HG03521 (cell line): ENCODE measurements around the gene CSPG4.

Experiments
- ATAC-seq: cut with Tn5 transposase; IDR thresholded peaks from one replicate; pipeline ENCODE4 v1.9.1; 2021; ENCODE audit warnings: mild to moderate bottlenecking, moderate library complexity; ENCODE audit not compliant: unreplicated experiment

The CSPG4 gene

DNA sequence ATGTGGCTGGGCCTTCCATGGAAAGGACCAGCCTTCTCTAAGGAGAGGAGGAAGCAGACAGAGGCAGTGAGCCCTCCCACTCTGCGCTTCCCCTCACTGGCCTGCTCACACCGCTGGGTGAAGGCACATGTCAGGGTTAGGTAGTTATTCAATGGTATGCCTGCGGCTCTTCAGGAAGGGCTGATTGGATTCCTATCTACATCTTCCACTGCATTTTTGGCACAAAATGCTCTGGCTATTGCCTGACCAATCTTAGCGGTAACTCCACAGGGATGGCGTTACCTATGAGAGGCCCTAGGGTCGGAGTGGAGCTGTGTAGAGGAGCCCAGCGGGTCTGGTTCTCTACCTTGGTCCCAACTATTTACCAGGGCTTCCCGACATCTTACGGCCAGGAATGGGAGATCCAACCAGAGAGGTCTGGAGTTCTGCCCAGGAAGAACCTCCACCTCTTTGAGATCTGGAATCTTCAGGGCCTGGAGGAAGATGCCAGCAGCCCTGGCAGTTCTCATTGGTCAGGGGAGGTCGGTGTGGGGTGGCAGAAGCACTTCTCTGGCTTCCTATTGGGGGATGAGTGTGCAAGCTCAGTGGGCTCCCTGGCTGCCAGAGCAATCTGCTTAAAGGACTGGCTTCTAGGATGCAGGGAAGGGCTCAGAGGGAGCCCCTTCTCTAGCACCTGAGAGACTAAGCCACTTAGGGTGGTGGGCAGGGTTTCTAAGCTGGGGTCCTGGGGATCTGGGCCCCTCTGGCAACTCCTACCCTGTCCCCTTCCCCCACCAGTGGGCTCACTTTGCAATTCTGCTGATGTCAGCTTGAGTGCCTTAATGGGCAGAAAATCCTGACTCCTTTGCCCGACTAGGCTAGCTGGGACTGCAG lies 40.7 kb downstream of the CSPG4 start:
- no peak for ATAC-seq

DNA sequence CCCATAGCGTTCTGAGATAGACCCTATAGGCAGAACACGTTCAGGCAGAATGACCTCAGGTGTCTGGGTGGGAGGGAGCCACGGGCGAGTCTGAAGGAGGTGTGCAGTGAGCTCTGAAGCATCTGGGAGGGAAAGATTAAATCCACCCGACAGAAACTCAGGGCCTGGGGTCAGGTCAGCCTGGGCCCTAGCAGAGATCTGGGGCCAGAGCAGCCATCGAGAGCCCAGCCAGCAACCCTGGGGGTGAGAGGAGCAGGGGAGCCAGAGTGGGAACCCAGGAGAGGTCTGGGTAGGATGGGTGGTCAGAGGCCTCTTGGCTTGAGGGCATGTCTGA lies 42.8 kb downstream of the CSPG4 start:
- no peak for ATAC-seq

DNA sequence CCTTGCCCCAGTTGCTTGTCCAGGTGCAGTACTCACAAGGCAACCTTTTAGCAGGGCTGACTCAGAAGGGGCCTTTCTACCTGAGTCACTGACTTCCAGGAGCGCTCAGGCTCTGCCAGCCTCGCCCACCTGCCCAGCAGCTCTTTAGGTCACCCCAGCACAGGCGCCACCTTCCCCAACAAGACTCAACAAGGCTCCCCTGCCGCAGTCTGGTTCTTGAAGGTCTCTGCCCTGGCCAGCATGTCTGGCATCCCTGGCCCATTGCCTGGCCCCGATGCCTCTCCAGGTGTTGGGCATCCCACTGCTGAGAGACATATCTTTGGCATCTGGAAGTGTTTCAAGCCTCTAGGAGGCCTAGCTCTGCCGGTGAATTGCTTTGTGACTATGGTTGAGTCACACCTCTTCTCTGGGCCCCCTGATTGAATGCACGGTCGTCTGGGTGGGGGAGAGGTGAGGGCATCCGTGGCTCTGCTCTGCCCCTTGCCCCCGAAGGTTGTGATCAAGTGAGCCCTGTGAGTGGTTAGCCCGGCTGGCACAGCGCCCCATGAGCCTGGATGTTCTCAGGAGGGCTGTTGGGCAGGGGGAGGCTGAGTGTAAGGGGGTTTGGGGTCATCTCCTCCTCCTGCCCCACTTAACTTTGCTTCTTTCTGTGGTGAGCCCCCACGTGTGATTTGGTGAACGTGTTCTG lies 43.3 kb downstream of the CSPG4 start:
- no peak for ATAC-seq

DNA sequence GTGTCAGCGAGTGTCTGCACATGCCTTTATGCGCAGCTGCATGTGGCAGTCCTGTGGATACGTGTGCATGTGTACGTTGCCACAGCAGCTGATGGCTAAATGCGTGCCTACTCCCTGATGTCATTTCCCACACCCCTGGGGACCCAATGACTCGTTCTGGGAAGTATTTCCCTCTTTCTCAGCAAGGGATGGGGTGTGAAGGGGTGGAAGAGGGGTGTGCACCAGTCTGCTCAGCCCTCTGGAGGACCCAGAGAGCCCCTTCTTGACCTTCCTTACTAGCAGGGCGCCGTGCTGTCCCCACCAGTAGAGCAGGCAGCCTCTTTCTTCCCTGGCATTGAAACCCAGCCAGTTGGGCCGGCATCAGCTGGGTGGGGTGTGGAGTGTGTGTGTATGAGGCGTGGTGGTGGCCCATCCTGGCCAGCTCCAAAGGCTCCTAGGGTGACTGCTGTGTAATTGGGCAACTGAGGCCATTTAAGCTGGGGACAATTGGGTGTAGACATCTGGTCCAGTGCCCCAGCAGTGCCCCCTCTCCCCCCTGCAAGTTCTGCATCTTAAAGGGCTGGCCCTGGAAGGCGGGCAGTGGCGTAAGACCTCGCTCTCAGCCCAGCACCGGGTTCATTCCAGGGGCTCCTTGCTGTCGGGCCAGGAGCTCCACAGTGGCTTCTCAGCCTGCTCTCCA lies 45.7 kb downstream of the CSPG4 start:
- ATAC-seq: no peak

DNA sequence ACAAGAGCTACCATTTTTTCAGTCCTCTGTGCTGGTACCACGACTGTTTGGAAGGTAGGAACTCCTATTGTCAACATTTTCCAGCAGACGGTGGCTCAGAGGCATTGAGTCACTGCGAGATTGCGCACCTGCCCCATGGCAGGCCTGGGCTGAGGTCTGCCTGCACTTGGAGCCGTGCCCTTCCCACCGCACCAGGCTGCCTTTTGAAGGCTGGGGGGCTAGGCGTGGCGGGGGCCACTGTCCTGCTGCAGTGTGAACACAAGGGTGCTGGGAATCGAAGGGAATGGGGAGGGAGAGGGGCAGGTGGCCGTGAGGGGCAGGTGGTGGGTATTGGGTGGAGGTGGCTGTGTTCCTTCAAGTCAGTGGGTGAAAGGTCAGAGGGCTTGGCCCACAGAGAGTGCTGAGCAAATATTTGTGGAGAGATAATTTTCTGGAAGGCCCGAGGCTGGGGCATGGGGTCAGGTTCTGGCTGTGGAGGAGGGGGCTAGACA lies 48.7 kb downstream of the CSPG4 start:
- ATAC-seq: no peak

DNA sequence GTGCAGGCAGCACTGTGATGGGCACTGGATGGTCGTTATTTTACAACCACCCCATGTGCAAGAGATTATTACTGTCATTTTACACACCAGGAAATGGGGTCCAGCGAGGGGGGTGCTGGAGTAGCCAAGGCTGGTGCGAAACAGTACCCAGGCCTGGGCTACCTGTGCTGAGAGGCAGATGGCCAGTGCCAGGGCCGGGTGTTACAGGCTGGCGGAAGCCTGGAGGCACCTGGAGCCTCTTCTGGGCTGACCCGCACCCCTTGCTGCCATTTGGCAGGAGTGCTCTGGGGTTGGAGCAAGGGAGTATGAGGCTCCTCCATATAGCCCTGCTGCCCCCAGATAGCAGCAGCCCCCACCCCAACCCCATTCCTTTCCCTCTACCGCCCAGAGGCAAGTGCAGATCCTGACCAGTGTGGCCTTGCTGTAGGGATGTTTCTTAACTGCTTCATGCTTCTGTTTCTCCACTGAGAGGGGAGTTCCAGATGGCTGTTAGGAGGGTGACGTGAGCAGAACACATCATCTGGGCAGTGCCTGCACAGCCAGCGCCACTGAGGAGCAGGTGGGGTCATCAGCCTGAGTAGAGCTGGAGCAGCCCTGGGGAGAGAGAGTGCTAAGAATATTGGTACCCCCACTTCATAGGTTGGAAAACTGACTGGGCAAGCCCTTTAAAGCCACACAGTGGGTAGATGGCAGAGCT lies 49.7 kb downstream of the CSPG4 start:
- no peak for ATAC-seq

DNA sequence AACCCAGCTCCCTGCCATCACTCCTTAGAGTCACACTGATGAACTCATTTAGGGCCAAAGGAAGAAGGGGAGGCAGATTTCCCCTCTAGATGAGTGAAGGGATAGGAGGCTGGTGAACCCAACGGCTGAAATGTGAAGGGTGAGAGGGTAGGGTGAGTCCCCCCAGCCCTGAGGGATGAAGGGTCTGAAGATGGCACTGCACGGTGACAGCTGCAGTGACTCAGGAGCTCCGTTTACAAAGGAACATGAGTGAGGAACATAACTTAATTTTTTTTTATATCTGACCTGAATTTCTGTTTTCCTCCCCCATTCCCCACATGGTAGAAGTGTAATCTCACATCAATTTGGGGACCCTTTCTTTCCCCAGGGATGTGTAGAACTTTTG lies 50.9 kb downstream of the CSPG4 start:
- ATAC-seq: no peak

DNA sequence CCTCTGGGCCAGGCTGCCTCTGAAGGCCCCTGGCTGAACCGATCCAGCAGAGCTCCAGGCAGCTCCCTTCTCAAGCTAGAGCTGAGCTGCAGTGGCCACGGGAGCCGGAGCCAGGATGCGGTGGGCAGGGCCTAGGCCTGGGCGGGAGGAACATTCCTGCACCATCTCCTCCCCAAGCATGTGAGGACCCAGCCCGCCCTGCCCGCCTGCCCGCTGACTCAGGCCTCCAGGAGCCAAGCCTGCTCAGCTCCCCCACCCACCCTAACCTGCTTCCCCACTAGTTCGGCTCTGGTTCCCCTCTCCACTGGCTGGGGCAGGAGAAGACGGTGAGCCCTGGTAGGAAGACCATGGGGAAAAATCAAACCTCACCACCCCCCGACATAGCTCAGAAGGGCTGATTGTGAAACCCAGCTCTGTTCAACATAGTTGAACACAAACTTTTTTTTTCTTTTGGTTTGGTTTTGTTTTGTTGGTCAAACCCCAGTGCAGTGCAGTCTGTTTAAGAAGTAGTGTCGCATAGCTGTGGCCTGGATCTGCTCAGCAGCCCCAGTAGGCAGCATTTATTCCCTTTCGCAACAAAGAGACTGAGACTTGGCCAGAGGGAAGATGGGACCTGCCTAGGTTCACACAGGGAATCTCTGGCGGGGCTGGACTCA lies 51.4 kb downstream of the CSPG4 start:
- no peak for ATAC-seq

DNA sequence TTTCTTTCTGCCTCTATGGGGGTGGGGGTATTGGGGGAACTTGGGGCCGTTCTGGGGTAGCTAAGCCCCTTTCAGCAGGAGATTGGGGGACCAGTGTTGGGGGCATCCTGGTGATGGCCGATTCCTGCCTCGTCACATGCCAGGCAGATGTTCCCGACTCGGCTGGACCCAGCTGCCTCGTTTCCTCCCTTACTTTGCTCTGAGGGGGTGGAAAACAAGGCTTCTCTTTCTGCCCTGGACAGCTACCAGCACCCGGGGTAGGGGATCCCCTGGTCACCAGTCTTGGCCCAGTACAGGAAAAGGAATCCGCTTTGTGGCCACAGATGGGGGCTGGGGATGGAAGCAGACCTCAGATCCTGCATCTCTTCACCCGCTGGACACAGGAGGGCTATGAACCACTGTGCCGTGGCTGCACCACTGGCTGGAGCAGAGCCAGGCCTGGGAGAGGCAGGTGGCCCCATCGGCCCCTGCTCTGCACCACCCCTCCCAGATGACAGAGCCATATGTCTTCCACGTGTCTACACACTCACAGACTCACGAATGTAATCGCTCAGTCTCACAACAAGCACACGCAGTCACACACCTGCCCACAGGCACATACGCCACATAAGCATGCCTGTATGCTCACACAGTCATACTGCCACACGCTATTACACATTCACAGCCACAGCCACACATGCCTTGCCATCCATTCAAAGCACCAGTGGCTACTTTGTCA lies 52.6 kb downstream of the CSPG4 start:
- ATAC-seq: no peak

DNA sequence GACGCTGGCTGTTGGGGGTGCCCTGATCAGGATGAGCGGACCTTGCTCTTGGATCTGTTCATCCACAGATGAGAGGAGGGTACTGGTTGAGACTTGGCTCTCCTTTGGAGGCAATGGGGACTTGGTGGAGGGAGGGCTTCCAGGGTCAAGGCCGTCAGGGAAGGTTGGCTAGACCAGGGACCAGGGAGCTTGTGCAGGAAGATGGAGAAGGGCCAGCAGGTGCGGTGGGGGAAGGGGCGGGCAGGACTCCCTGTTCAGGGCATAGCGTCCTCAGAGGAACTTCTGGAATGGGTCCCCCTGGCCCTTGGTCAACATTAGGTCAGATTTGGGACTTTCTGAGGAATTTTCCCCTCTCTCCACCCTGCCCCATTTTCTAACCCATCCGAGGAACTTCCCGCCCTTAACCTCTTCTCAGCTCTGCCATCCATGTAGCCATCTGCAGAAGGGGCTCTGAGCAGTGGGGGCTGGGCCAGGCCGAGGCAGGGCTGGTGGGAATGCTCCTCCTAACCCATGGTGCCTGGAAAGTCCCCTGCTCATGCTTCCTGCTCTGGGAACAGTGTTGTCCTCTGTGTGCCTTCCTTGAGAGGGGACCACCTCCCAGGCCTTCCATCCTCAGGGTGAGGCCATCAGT lies 53.4 kb downstream of the CSPG4 start:
- ATAC-seq: no peak

DNA sequence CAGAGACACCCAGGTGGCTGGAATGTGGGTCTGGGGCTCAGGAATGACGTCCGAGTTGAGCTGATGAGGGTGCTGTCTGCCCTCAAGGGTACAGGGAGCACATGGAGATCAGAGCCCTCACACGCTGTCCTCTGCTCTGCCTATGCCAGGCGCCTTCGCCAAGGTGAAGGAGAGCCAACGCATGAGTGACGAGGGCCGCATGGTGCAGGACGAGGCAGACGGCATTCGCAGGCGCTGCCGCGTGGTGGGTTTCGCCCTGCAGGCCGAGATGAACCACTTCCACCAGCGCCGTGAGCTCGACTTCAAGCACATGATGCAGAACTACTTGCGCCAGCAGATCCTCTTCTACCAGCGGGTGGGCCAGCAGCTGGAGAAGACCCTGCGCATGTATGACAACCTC lies 55.8 kb downstream of the CSPG4 start:
- ATAC-seq: no peak

DNA sequence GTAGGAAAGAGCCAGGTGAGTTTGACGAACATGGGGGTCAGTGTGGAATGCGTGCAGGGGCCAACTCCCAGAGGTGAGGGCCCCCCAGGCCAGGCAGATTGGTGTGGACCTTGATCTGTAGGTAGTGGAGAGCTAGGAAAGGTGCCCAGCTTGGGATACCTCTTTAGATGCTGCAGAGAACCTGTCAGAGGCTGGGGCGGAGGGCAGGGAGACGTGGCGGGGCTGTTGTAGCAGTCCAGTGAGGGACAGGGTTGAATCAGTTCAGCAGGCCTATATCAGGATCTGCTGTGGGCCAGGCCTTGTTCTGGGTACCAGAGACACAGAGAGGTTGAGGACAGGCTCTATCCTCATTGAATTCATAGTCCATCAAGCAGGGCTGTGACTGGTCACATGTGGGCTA lies 56.3 kb downstream of the CSPG4 start:
- ATAC-seq: no peak

DNA sequence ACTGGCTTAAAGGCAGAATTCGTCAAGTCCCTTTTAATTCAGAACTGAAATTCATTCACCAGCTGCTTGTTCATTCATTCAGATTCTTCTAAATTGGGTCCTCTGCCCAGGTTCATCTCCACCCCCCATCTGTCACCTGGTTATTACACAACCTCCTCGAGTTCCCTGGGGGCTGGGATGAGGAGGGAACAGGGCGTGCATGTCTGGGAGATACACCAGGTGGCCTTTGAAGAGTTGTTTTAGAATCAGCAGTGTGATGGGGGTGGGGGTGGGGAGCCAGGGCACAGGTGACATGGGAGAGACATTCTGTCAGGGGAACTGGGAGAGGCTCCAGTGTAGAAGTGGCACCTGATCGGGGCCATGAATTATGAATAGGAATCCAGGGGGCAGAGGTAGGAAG lies 56.7 kb downstream of the CSPG4 start:
- ATAC-seq: no peak

DNA sequence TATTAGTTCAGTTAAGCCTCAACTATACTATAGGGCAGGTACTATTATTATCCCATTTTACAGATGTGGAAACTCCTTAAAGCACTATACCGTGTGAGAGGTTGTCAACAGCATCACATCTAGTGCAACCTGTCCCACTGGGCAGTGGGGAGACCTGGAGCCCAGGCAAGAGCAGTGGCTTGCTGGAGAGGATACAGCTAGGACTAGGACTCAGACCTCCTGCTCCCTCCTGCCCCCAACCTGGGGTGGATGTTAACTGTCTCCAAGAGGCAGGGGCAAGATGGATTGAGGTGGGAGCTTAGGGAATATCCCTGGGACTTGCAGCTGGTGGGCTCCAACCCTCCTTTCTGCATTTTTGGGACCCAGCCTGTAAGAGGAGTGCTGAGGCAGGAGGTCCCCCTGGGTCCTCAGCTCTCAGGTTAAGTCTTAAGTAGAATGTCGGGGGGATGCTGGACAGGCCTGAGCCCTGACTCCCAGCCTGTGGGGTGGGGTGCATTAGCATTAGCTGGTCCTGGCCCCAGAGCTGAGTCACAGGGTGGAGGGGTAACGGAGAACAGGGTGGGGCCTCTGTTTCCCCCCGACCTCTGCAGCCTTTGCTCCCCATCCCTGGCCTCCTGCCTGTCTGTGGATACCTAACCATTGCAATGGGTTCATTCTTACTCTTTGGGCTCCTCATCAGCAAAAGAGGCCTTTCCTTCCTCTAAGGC lies 58.3 kb downstream of the CSPG4 start:
- ATAC-seq: no peak

DNA sequence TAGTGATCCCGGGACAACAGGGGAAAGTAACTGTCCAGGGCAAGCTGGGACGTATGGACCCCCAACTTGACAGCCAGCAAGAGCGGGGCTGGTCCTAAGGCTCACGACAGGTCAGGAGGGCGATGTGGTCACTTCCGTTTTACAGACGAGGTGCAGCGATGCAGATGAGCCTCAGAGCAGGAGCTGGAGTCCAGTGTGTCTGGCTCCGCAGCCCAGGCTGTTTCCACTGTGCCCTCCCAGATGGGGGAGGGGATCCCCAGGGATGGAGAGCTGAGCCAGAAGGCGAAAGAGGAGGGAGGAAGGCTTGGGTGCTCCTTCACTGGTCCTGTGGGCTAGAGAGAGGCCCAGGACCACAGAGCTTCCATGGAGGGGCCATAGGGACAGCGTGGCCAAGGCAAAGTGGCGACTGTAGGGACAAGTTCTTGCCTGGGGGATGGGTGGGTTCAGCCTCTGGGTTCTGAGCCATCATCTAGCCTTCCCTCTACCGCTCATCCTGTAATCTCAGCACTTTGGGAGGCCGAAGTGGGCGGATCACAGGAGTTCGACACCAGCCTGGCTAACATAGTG lies 59.2 kb downstream of the CSPG4 start:
- ATAC-seq: no peak

DNA sequence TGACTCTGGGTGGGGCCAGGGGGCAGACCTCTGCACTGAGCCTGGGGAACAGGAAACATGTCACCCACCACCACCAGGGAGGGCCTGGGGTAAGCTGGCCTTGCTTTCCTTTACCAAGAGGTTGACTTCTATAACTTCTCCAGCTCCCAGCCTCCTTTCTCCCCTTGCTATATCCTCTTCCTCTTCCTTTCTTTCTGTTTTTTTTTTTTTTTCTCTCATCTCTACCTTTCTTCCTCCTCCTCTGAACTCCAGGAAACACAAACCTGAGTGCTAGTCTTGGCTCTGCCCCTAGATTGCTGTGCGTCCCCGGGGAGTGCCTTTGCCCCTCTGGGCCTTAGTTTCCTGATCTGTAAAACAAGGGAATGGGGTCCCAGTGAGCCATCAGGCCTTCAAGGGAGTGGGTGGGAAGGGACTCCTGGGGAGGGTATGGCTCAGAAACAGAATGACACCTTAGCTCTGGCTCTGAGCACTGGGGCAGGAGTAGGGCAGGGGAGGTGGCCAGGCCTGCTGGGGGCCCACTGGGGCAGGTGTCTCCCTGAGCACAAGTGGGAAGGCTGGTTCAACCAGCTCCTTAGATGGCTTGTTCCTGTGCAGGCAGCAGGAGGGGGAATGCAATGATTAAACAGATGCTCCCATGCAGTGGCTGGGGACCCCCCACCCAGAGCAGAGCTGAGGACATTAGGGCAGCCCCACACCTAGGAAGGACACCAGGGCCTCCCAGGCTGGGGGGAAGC lies 60.7 kb downstream of the CSPG4 start:
- ATAC-seq: no peak

DNA sequence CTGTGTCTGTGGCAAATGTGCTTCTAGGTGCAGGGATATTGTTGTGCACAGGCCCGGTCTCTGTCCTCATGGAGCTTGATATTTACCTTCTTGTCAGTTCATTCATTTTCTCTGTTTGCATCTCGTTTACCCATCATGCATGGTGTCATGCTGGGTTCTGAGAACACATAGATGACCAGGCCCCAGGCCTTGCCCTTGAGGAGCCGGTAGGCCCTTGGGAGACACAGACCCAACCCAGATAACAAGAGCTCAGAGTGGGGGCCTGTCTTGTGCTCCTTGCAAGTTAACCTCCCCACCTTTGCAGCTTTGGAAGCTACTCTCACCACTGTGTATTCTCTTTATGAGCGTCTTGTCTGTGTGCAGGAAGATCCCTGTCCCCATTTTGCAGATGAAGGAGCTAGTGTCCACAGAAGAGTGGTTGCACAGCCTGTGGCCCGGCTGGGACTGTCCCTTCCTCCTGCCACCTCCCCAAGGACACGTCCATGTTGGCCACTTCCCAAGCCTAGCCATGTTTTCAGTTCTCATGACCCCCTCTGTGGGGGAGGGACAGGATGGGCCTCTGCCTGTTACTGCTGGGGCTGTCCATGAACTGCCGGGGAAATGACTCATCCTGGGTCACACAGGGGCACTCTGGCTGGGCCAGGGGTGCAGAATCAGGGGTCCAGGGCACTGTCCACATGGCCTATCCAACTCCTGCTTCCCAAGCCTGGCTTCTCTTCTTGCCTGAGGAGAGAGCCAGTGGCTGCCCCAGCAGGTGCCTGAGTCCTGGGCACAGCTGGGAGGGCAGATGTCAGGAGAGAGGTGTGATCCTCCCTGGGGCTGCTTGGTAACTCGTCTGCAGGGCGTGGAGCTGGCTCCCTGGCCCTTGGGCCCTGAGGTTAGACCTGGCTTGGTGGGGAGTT lies 61.5 kb downstream of the CSPG4 start:
- ATAC-seq: no peak
